ENCODE results near the gene FSCN2.

Gene FSCN2

DNA sequence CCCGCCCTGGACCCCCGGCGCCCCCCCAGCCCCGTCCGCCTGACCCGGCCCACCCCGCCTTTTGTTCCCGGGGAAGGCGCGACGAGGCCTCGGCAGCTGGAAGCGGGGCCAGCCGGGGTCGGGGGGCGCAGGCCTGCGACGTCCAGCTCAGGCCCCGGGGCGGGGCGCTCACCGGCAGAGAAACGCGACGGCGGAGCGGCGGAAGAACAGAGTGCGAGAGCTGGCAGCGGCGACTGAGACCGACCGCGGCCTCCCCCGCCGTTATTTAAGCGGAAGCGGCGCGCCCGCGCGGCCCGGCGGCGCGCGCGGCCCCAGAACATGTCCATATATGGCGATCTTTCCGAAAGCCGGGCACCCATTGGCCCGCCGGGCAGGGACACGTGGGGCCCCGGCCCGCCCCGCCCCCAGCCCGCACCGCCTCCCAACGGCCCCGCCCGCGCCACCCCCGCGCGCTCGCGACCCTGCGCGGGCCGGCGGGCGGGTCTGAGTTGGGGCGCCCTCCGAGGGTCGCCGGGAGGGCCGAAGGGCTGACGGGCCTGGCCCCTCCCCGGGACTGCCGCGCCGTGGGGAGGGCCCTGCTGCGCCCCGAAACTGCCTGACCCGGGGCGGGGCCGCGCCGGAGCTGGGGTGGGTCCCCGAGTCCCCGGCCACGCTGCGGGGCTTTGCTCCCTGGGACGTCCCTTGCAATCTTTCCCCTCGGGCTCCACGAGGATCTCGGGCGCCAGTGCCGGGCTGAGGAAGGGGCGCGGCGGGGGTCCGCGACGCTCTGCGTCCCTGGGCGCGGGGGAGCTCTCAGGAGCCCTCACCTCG lies 15.4 kb upstream of the FSCN2 start, which contains the start of gene ACTG1:
ACTG1 (minus strand) TSS at position 238 of the 810 bp plus-strand sequence. CDS start 445 bp downstream, outside the sequence.
- DNase-seq, result peak; percentile 94 to 95

DNA sequence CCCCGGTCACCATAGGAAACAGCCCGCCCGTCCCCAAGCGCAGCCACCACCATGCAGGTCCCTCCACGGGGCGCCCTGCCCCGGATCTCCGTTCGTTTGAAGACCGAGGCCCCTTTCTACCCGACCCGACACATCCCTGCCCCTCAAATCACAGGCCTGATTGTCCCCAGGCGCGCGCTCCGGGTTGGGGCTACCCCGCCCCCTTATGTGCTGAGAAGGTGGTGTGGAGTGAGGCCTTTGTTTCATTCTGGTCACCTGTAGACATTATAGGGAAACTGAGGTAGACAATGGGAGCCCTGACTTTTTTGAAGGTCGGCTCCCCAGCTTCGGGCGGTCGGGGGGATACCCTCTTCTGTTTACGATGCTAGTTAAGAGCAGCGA lies 14.8 kb upstream of the FSCN2 start:
- DNase-seq, result peak; percentile 58 to 63

DNA sequence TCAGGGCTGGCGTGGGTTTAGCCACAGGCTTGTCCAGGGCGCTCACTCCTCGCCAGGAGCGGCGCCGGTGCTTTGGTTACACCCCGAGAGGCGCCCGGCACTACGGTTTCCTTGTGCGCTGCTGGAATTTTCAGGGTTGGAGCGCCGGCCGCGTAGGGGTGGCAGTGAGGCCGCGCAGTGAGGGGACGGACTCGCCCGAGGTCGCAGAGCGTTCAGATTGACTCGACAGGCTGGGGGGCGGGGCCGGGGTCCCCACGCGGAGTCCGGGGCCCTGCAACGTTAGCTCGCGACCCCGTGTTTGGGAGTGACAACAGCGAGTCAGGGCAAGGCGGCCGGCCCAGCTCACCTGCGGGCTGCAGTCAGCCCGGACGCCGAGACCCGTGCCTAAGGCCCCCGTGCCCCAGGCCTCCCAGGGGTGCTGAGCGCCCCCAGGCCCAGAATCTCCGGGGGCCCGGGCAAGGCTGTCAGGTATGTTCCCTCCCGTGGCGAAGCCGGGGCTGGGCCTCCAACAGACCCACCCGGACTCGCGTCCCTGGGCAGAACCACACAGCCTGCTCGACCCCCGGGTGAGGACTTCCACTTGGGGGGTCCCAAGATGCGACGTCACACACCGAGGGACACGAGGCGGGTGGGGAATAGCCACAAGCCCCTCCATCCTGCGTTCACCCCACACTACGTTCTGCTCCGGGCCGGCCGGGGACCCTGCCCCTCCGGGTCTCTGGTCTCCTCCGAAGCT lies 14.3 kb upstream of the FSCN2 start:
- peak in 1 of 2 donors; percentile 28 for DNase-seq

- DNase-seq, result no peak
Measured at GRCh38 chr17:81514489-81514738, 13.8 kb upstream of the FSCN2 start.

DNA sequence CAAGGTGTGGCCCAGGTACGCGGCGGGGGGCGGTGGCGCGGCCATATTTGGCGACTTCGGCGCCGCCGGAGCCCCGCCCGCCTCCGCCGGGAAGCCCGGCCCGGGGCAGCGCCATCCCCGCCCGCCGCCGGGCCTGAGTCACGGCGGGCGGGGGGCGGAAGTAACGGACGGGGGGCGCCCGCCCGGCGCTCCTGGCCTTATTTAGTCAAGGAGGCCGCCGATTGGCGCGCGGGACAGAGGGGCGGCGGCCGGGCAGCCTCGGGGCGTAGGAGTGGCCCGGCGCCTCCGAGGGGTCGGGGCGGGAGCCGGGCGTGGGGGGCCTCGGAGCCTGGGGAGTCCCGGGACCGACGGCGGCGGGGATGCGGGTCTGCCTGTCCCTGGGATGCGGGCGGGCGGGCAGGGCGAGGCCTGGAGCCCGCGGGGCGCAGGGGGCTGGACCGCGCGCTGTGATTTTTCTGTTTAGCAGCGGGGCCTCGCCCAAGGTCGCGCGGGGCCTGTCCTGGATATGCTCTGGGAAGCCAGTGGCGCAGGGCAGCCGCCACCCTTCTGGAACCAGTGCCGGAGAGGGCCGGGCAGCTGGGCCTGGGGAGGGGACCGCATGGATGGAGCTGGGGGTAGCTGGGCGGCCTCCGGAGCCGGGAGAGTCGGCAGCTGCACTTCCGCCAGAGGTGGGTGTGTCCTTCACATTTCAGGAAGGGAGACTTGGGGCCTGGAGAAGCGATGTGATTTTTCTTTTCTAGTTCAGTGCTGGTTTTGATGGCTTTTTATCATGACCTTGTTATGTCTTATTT lies 13.2 kb upstream of the FSCN2 start:
- DNase-seq, result peak; percentile 77 to 78

DNA sequence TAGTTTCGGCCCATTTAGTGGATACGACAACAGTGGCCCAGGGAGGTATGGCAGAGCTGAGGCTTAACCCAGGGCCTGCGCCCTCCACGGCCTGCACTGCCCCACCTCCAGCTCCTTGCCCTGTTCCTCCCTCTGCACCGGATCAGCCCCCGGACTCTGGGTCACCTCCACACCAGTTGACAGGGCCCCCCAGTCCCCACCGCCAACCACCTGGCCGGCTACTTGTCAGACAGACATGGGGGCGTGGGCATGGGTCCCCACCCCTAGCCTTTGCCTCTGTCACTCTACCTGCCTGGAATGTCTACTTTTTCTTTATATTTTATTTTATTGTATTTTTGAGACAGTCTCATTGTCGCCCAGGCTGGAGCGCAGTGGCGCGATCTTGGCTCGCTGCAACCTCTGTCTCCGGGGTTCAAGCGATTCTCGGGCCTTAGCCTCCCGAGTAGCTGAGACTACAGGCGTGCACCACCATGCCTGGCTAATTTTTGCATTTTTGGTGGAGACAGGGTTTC lies 12.6 kb upstream of the FSCN2 start:
- DNase-seq, result no peak

DNA sequence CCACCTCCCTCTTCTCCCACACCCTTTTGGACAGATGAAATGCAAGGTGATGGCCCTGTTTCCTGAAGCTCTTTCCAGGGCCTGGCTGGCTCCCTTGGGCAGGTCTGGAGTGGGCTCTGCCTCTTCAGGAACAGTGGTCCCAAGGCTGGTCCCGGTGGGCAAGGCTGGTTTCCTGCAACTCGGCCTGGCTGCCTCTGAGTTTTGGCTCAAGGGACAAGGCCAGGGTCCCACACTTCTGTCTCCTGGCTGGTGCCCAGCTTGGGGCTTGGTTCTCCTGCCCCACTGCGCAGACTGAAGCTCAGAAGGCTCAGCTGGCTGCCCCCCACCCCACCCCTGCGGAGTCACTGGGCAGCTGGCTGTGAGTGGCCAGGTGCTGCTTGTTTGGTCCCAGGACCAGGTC lies 11.7 kb upstream of the FSCN2 start:
- DNase-seq, result no peak

GRCh38 chr17:81517009-81517338 lies 11.2 kb upstream of the FSCN2 start:
- DNase-seq, result no peak

DNA sequence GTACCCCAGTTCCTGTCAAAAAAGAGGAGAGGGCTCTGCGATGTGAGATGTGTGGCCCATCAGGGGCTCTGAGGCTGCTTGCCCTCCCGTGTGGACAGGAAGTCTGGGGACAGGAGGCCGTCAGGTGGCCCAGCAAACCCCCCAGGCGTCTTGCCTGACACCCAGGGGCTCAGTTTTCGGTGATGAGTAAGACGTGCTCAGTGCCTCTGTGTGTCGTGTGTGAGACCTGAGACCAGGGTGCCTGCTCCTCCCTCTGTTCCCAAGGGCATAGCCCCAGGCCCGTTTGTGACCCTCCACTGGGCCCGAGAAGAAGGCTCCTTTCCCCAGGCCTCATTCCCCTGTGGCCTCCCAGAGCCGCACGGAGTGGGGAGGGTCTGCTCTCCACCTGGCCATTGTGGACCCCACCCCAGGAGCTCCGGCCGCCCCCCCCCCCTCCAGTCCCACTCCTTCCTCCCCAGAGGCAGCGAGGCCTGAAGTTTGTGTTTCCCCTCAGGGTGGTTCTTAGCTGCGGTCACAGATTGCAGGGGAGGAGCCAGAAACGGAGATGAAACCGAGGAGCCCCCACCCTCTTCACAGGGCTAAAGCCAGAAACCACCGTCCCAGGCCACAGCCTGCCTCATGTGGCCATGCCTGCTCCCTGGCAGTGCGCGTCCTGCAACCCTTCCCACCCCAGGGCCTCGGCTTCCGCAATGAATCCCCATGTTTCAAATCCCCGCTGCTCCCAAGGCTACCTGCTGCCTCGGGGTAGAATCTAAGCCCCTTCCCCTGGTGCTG lies 10.7 kb upstream of the FSCN2 start:
- DNase-seq, result peak; percentile 34 to 68

DNA sequence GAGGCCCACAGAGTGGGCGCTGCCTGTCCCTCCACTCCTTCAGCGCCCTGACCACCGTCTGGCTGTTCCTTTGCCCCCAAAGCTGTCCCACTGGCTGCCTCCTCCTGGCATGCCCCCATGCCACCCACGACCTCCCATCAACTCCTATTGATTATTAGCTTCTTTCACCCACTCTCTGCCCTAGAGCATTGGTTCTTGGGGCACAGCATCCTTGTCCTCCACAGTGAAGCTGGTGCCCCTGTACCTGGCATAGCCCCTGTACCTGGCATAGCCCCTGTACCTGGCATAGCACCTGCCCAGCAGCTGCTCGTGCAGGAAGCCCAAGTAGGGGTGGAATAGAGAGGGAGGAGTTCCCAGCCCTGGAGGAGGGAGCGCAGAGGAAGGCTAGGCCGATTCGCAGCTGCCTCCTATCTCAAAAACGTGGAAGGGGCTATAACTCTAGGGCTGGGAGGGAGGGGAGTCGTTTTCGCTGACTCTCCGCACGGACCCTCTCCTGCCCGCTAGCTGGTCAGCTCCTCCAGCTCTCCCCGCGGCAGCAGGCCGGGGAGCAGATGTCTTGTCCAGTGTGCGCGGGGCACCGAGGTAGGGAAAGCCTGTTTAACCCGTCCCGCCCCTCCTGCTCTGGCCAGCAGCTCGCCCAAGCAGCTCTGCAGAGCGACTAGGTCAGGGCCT lies 9.9 kb upstream of the FSCN2 start:
- DNase-seq, result no peak

DNA sequence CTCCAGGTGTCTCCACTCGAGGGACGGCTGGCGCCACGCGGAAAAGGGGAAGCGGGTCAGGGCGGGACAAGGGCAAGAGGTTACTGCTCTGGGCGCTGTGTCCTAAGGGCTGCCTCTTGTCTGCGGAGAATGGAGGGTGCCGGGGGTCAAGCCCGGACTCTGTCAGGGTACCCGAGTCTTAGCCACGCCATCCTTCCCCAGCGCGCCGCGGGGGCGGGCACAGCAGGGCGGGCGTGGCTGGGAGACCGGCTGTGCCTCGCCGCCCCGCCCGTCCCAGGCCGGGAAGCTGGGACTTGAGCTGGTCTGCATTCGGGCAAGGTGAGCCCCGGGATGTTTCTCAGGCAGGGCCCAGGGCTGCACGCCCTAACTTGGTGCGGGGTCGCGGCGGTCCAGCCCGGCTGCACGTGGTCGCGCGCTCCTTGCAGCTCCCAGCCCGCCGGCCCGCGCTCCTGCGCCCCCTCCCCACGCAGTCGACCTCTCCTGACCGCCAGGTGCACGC lies 9.3 kb upstream of the FSCN2 start:
- peak in 1 of 2 donors; percentile 50 for DNase-seq

- DNase-seq, result peak; percentile 78 to 81
Measured at GRCh38 chr17:81519284-81520020, 8.7 kb upstream of the FSCN2 start.

- DNase-seq, result no peak
Measured at GRCh38 chr17:81520021-81520901, 7.9 kb upstream of the FSCN2 start.

- DNase-seq, result no peak
Measured at GRCh38 chr17:81522491-81523401, 5.4 kb upstream of the FSCN2 start.

- DNase-seq, result no peak
Measured at GRCh38 chr17:81523402-81524038, 4.7 kb upstream of the FSCN2 start.

GRCh38 chr17:81524039-81524864 lies 3.9 kb upstream of the FSCN2 start:
- DNase-seq, result no peak

- no peak for DNase-seq
Measured at GRCh38 chr17:81524865-81525159, 3.4 kb upstream of the FSCN2 start.

Measured in CD4-positive, alpha-beta T cell treated with Interleukin-1 beta for 1 hour (primary cell).